Measurements from ENCODE around the gene TRMT11. TPM values are rescaled to one million over a fixed set of nuclear protein-coding genes. Genes with fewer than 3 reads are reported as not detected.
"Not testable (repeated sequence)": the region's sequence is repeated elsewhere in the genome, so short reads cannot be mapped to it uniquely, and the experiment has no call there.

Gene TRMT11
- polyA plus RNA-seq, 1 experiment, result 27.3 TPM

- CTCF ChIA-PET, result interaction anchor here (5.4 kb wide), 1 partner anchor 14 kb away, joined by 34 read pairs; no protein-coding TSS in a partner anchor
Observed at GRCh38 chr6:126010040-126010439, 23.7 kb downstream of the TRMT11 start.

GRCh38 chr6:126015863-126016262 is 29.5 kb downstream of the TRMT11 start:
- CTCF ChIA-PET, result interaction anchor here (1.0 to 2.7 kb wide), 3 partner anchors 17 to 296 kb away, joined by 3 to 10 read pairs (median 3); no protein-coding TSS in a partner anchor
- no peak for DNase-seq (ENCODE audit: low read depth, low spot score)

More at GRCh38 chr6:126010040-126010439, 23.7 kb downstream of the TRMT11 start:
- TF ChIP-seq CTCF (IDR thresholded peaks at IDR 0.05; ENCODE audit: low read depth, low read length), result no peak
- Histone ChIP-seq H3K9me3 (ENCODE audit: control insufficient read depth, insufficient read depth, low read length) (no peaks in the 10 kb centered on the region), H3K4me3 (ENCODE audit: low read depth, low read length) (no peak overlapping the region), H3K27me3 (ENCODE audit: control insufficient read depth, insufficient read depth, low read length) (no peaks in the 10 kb centered on the region), H3K27ac (ENCODE audit: low read depth, low read length) (no peak overlapping the region)
- DNase-seq (ENCODE audit: low read depth, low spot score), result no peak
- POLR2A ChIA-PET, result no interaction called here

GRCh38 chr6:126016591-126016990 is 30.3 kb downstream of the TRMT11 start:
- Histone ChIP-seq H3K27me3 (ENCODE audit: control insufficient read depth, insufficient read depth, low read length) (no peaks in the 10 kb centered on the region), H3K9me3 (ENCODE audit: control insufficient read depth, insufficient read depth, low read length) (no peaks in the 10 kb centered on the region), H3K27ac (ENCODE audit: low read depth, low read length) (no peak overlapping the region), H3K4me3 (ENCODE audit: low read depth, low read length) (no peak overlapping the region)
- no peak for DNase-seq (ENCODE audit: low read depth, low spot score)
- ChIA-PET POLR2A (no interaction called here), CTCF (interaction anchor here (1.0 to 2.7 kb wide), 4 partner anchors 17 to 295 kb away, joined by 3 to 12 read pairs (median 6); no protein-coding TSS in a partner anchor)
- TF ChIP-seq CTCF (IDR thresholded peaks at IDR 0.05; ENCODE audit: low read depth, low read length), result no peak

More at GRCh38 chr6:126015863-126016262, 29.5 kb downstream of the TRMT11 start:
- POLR2A ChIA-PET, result no interaction called here
- no peak for TF ChIP-seq CTCF (IDR thresholded peaks at IDR 0.05; ENCODE audit: low read depth, low read length)
- Histone ChIP-seq H3K9me3 (ENCODE audit: control insufficient read depth, insufficient read depth, low read length) (no peaks in the 10 kb centered on the region), H3K4me3 (ENCODE audit: low read depth, low read length) (no peak overlapping the region), H3K27ac (ENCODE audit: low read depth, low read length) (no peak overlapping the region), H3K27me3 (ENCODE audit: control insufficient read depth, insufficient read depth, low read length) (no peaks in the 10 kb centered on the region)

- Histone ChIP-seq H3K9me3 (ENCODE audit: control insufficient read depth, insufficient read depth, low read length) (no peaks in the 10 kb centered on the region), H3K27ac (ENCODE audit: low read depth, low read length) (no peak overlapping the region), H3K4me3 (ENCODE audit: low read depth, low read length) (no peak overlapping the region), H3K27me3 (ENCODE audit: control insufficient read depth, insufficient read depth, low read length) (no peaks in the 10 kb centered on the region)
- ChIA-PET POLR2A (no interaction called here), CTCF (interaction anchor here (0.9 to 2.7 kb wide), 3 partner anchors 15 to 24 kb away, joined by 3 to 12 read pairs (median 10); no protein-coding TSS in a partner anchor)
- no peak for TF ChIP-seq CTCF (IDR thresholded peaks at IDR 0.05; ENCODE audit: low read depth, low read length)
- no peak for DNase-seq (ENCODE audit: low read depth, low spot score)
Observed at GRCh38 chr6:126017668-126018067, 31.3 kb downstream of the TRMT11 start.

GRCh38 chr6:126020305-126021050 is 34.1 kb downstream of the TRMT11 start:
- DNase-seq (ENCODE audit: low read depth, low spot score), result no peak
- Histone ChIP-seq H3K27me3 (ENCODE audit: control insufficient read depth, insufficient read depth, low read length) (no peaks in the 10 kb centered on the region), H3K4me3 (ENCODE audit: low read depth, low read length) (no peak overlapping the region), H3K27ac (ENCODE audit: low read depth, low read length) (no peak overlapping the region), H3K9me3 (ENCODE audit: control insufficient read depth, insufficient read depth, low read length) (no peaks in the 10 kb centered on the region; the same call in 1 of the 2 replicates)
- POLR2A ChIA-PET, result interaction anchor here (0.7 kb wide), 1 partner anchor 191 kb away, joined by 3 read pairs; no protein-coding TSS in a partner anchor
- TF ChIP-seq CTCF (IDR thresholded peaks at IDR 0.05; ENCODE audit: low read depth, low read length), result no peak
- CTCF ChIA-PET, result interaction anchor here (0.6 to 1.3 kb wide), 4 partner anchors 13 to 587 kb away, joined by 3 to 5 read pairs (median 3); no protein-coding TSS in a partner anchor

- H3K4me3 ChIP-seq (ENCODE audit: low read depth, low read length); H3K27ac ChIP-seq (ENCODE audit: low read depth, low read length); H3K9me3 ChIP-seq (ENCODE audit: control insufficient read depth, insufficient read depth, low read length); POLR2A ChIA-PET; H3K27me3 ChIP-seq (ENCODE audit: control insufficient read depth, insufficient read depth, low read length); DNase-seq (ENCODE audit: low read depth, low spot score): not testable (repeated sequence)
- CTCF ChIA-PET, result interaction anchor here (0.7 kb wide), 1 partner anchor 9 kb away, joined by 4 read pairs; no protein-coding TSS in a partner anchor
Observed at GRCh38 chr6:126023474-126023873, 37.1 kb downstream of the TRMT11 start.
